ENCODE results near the gene STARD13. TPM values are rescaled to one million over a fixed set of nuclear protein-coding genes. Genes with fewer than 3 reads are reported as not detected.

The STARD13 gene
- total RNA-seq, 3 donors from 2014 or later: 34.5 to 92.4 (median 35.2) TPM

DNA sequence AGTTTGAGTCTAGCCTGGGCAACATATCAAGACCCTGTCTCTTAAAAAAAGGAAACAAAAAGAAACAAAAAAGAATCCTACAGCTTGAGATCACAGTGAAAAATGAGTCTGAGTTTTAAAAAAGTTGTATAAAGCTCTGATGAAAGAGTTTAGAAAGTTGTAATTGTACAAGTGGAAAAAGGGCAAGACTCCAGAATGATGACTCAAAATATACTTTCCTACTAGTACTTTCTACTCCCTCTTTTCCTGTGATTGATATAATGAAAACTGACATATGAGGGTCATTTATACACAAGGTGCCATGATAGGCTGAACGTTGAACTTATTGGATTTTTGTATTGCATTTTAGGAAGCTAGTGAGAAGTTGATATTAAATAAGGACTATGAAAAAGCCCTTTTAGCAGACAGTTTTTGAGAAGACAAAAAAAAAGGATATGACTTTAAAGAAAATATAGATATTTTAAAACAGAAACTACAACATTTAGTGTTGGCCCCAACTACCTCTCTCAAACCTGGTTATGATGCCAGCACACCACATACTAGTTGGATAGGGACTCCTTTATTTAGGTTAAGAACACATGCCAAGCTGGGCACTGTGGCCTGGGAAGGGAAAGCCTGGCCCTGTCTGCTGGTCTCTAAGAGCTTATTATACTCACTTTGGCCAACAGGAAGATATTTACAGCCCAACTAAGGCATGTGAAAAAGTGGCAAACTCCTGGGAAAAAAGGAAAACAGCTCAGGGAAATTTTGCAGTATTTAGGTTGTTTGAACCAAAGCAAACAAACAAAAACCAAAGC lies 152.7 kb downstream of the STARD13 start:
- no peaks in the 10 kb centered on the region for H3K4me1 ChIP-seq (ENCODE audit: low read depth)
- no peaks in the 10 kb centered on the region for H3K9me3 ChIP-seq
- intact Hi-C loops (cut with DNase I, micrococcal nuclease): no loop called here
- no peak for DNase-seq
- H3K36me3 ChIP-seq (ENCODE audit: low read depth): no peaks in the 10 kb centered on the region
- H3K4me3 ChIP-seq: no peak overlapping the region
- ATAC-seq: no peak
- TF ChIP-seq, protein P1, sequence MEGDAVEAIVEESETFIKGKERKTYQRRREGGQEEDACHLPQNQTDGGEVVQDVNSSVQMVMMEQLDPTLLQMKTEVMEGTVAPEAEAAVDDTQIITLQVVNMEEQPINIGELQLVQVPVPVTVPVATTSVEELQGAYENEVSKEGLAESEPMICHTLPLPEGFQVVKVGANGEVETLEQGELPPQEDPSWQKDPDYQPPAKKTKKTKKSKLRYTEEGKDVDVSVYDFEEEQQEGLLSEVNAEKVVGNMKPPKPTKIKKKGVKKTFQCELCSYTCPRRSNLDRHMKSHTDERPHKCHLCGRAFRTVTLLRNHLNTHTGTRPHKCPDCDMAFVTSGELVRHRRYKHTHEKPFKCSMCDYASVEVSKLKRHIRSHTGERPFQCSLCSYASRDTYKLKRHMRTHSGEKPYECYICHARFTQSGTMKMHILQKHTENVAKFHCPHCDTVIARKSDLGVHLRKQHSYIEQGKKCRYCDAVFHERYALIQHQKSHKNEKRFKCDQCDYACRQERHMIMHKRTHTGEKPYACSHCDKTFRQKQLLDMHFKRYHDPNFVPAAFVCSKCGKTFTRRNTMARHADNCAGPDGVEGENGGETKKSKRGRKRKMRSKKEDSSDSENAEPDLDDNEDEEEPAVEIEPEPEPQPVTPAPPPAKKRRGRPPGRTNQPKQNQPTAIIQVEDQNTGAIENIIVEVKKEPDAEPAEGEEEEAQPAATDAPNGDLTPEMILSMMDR (IDR thresholded peaks at IDR 0.05): no peak

DNA sequence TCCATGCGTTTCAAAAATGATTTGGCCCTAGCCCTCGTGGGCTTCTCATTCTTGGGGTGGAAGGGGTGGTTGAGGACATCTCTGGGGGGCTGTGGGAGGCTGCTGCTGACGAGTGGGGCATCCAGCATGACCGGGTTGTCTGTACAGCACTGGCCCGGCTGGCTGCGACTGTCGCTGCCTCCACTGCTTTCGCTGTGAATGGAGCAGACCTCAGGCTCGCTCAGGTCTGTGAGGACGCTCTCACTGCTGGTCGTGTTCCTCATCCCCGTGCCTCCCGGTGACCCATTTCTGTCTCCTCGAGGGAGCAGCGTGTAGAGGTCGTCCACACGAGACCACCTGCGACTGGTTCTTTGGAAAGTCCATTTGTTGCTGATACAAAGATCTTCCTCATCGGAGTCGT lies 155.7 kb downstream of the STARD13 start:
- ATAC-seq: no peak
- TF ChIP-seq, protein P1 (IDR thresholded peaks at IDR 0.05): no peak
- intact Hi-C loops (cut with DNase I, micrococcal nuclease): no loop called here
- H3K9me3 ChIP-seq: no peaks in the 10 kb centered on the region
- no peaks in the 10 kb centered on the region for H3K4me1 ChIP-seq (ENCODE audit: low read depth)
- DNase-seq: no peak
- H3K36me3 ChIP-seq (ENCODE audit: low read depth): no peaks in the 10 kb centered on the region
- no peak overlapping the region for H3K4me3 ChIP-seq

- ATAC-seq: no peak
- H3K4me1 ChIP-seq (ENCODE audit: low read depth): no peaks in the 10 kb centered on the region
- no peaks in the 10 kb centered on the region for H3K9me3 ChIP-seq
- no peak overlapping the region for H3K4me3 ChIP-seq
- intact Hi-C loops (cut with DNase I, micrococcal nuclease): no loop called here
- TF ChIP-seq, protein P1 (IDR thresholded peaks at IDR 0.05): no peak
- DNase-seq: peak in 1 of 3 donors; percentile 39
- H3K36me3 ChIP-seq (ENCODE audit: low read depth): no peaks in the 10 kb centered on the region
Measured at GRCh38 chr13:33129094-33129832, 156.3 kb downstream of the STARD13 start.

GRCh38 chr13:33128134-33128533 lies 157.4 kb downstream of the STARD13 start:
- H3K9me3 ChIP-seq: no peaks in the 10 kb centered on the region
- no peak for ATAC-seq
- no peak overlapping the region for H3K4me3 ChIP-seq
- H3K36me3 ChIP-seq (ENCODE audit: low read depth): no peaks in the 10 kb centered on the region
- TF ChIP-seq, protein P1 (IDR thresholded peaks at IDR 0.05): no peak
- DNase-seq: no peak
- intact Hi-C loops (cut with DNase I, micrococcal nuclease): no loop called here
- no peaks in the 10 kb centered on the region for H3K4me1 ChIP-seq (ENCODE audit: low read depth)

- no peaks in the 10 kb centered on the region for H3K4me1 ChIP-seq (ENCODE audit: low read depth)
- no peaks in the 10 kb centered on the region for H3K9me3 ChIP-seq
- intact Hi-C loops (cut with DNase I, micrococcal nuclease): no loop called here
- TF ChIP-seq, protein P1 (IDR thresholded peaks at IDR 0.05): no peak
- no peaks in the 10 kb centered on the region for H3K36me3 ChIP-seq (ENCODE audit: low read depth)
- DNase-seq (peak in 1 of 3 donors; percentile 47), ATAC-seq (peak; percentile 10)
- no peak overlapping the region for H3K4me3 ChIP-seq
Measured at GRCh38 chr13:33127009-33127551, 158.5 kb downstream of the STARD13 start.
